ENCODE data around the gene RHOBTB3. TPM values are rescaled to one million over a fixed set of nuclear protein-coding genes. Genes with fewer than 3 reads are reported as not detected.
A peak's percentile ranks its signal among the peaks of the same experiment; 100 is the strongest.

Gene RHOBTB3
- total RNA-seq, 4 donors from 2014 or later: 31.0 to 74.2 (median 46.3) TPM

DNA sequence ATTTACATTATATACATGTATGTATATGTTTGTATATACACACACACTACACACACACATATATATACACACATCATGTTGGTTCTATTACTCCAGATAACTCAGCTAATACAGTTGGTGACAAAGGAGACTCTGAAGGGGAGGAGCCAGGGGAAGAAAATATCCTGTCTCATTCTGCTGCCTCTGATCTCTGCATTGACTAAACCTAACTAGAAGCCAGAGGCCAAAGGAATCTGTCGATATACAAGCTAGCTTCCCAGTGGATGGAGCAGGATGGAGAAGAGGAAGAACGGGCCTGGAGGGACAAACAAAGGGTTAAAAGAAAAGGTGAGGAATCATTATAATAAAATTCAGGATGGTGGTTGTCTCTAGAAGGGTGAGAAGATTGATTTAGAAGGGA, 13.7 kb upstream of the RHOBTB3 start:
- H3K9me3 ChIP-seq: no peaks in the 10 kb centered on the region
- H3K4me3 ChIP-seq: no peak overlapping the region
- no peaks in the 10 kb centered on the region for H3K36me3 ChIP-seq
- no peak overlapping the region for H3K27ac ChIP-seq
- H3K4me1 ChIP-seq: no peaks in the 10 kb centered on the region
- TF ChIP-seq POLR2AphosphoS5 (IDR thresholded peaks at IDR 0.05) (no peak), EP300 (IDR thresholded peaks at IDR 0.05) (no peak), POLR2A (IDR thresholded peaks at IDR 0.05) (no peak)
- TF ChIP-seq, protein P1, sequence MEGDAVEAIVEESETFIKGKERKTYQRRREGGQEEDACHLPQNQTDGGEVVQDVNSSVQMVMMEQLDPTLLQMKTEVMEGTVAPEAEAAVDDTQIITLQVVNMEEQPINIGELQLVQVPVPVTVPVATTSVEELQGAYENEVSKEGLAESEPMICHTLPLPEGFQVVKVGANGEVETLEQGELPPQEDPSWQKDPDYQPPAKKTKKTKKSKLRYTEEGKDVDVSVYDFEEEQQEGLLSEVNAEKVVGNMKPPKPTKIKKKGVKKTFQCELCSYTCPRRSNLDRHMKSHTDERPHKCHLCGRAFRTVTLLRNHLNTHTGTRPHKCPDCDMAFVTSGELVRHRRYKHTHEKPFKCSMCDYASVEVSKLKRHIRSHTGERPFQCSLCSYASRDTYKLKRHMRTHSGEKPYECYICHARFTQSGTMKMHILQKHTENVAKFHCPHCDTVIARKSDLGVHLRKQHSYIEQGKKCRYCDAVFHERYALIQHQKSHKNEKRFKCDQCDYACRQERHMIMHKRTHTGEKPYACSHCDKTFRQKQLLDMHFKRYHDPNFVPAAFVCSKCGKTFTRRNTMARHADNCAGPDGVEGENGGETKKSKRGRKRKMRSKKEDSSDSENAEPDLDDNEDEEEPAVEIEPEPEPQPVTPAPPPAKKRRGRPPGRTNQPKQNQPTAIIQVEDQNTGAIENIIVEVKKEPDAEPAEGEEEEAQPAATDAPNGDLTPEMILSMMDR (IDR thresholded peaks at IDR 0.05): no peak
- no peaks in the 10 kb centered on the region for H3K27me3 ChIP-seq
- 84% methylated on average over 2 of the region's 2 CpGs for WGBS
- no peak for DNase-seq (ENCODE audit: low spot score in 2 of 2)

DNA sequence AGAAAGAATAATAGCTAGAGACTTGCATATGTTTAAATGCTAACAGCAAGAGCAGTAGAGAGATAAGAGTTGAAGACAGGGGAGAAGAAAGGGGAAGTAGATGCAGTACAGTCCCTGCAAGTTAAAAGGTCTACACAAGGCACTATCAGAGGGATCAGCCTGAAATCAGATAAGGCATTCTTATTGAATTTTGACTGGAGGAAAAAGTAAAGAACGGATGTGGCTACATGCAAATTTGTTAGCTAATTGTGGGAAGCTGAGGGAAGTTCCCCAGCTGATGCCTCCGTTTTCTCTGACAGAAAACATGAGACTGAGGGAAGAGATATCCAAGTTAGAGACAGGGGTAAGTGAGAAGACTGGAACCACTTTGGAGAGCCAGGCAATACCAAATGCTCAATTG, 12.9 kb upstream of the RHOBTB3 start:
- no peak for DNase-seq (ENCODE audit: low spot score in 2 of 2)
- Histone ChIP-seq H3K9me3 (no peaks in the 10 kb centered on the region), H3K27ac (no peak overlapping the region), H3K27me3 (no peaks in the 10 kb centered on the region), H3K36me3 (no peaks in the 10 kb centered on the region), H3K4me3 (no peak overlapping the region), H3K4me1 (no peaks in the 10 kb centered on the region)
- TF ChIP-seq POLR2AphosphoS5 (IDR thresholded peaks at IDR 0.05): no peak
- TF ChIP-seq POLR2A (IDR thresholded peaks at IDR 0.05): no peak
- no peak for TF ChIP-seq EP300 (IDR thresholded peaks at IDR 0.05)
- TF ChIP-seq, protein P1 (IDR thresholded peaks at IDR 0.05): no peak
- 43% methylated on average over 2 of the region's 2 CpGs for WGBS

DNA sequence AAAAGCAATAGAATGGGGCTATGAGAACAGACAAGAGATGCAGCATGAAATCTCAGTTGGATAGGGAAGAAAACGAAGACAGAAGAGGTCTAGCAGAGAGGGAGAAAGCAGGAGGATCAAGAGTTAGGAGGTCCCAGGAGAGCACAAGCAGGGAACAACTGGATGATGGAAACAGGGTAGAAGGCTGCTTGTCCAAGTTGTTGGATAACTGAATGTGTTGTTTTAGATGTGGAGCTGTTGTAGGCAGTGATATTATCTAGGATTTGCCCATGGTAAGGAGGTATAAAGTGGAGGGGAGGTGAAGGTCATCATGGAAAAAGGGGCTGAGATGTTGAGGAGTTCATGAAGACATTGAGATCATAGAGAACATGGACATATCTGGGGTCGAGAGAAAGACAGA, 12.4 kb upstream of the RHOBTB3 start:
- H3K36me3 ChIP-seq: no peaks in the 10 kb centered on the region
- DNase-seq (ENCODE audit: low spot score in 2 of 2): no peak

DNA sequence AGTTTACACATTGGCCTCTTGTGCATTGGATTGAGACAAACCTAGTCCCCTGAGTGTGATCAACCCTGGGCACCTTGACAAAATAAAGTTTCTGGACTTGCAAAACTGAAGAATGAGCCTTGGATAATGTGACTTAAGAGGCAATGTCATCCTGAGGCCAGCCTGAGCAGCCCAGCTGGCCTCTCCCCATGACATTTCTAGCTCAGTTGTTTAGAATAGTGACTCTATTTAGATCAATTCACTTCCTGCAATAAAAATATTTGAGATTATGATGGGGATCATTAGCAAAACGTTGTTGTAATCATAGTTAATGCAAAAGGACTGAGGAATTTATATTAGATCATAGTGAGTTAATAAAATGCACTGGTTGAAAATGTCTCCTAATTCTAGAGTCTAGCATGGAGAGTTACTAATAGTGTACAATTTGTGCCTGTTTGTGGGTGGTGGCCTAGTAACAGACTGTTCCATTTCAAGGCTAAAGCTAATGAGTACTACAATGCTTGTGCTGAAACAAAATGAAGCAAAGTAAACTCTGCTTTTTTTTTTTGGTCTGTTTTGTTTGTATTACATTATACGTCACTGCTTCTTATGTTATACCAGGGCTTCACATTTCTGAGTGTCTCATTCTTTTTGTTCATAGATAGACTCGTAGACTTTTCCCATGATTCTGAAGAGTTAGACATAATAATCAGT, 10.9 kb upstream of the RHOBTB3 start:
- 64% methylated on average over 3 of the region's 3 CpGs for WGBS
- TF ChIP-seq EP300 (IDR thresholded peaks at IDR 0.05) (no peak), POLR2A (IDR thresholded peaks at IDR 0.05) (no peak)
- TF ChIP-seq, protein P1 (IDR thresholded peaks at IDR 0.05): no peak
- Histone ChIP-seq H3K27me3 (no peaks in the 10 kb centered on the region), H3K4me1 (no peaks in the 10 kb centered on the region), H3K27ac (peak overlapping the region; percentile 35), H3K9me3 (no peaks in the 10 kb centered on the region), H3K36me3 (no peaks in the 10 kb centered on the region), H3K4me3 (no peak overlapping the region)
- no peak for DNase-seq (ENCODE audit: low spot score in 2 of 2)

More for the DNA sequence above, 12.4 kb upstream of the RHOBTB3 start:
- Histone ChIP-seq H3K9me3 (no peaks in the 10 kb centered on the region), H3K4me3 (no peak overlapping the region), H3K27me3 (no peaks in the 10 kb centered on the region), H3K4me1 (no peaks in the 10 kb centered on the region), H3K27ac (no peak overlapping the region)
- TF ChIP-seq, protein P1 (IDR thresholded peaks at IDR 0.05): no peak
- TF ChIP-seq POLR2AphosphoS5 (IDR thresholded peaks at IDR 0.05): no peak
- TF ChIP-seq POLR2A (IDR thresholded peaks at IDR 0.05): no peak
- no peak for TF ChIP-seq EP300 (IDR thresholded peaks at IDR 0.05)
- 91% methylated on average over 2 of the region's 2 CpGs for WGBS

DNA sequence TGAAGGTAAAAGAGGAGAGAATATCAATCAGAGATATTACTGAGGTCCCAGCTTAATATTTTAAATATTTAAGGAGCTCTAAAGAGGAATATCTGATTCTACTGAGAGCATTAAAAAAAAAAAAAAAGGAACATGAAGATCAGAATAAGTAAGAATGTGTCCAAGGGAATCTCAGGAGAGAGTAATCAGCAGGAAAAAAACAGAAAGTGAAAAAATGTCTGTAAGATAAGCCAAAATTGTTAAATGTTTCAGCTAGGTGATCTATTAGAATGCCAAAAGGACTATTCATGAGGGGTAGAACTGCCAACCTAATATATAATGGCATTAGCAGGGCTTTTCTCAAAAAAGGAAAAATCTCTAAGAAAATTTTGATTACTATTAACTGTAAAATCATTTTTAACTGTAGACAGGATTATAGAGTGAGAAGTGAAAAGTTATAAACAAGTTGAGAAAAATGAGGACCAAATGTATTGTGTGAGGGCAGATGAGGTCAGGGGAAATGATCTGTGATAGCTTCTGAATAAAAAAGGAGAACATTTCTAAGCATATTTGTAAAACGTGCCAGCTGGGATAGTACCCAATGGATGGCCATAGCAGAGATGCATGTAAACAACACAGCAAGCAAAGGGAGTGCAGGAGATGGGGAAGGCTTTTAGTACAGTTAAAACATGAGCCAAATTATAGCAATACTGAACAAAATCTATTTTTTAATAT, 9.4 kb upstream of the RHOBTB3 start:
- DNase-seq (ENCODE audit: low spot score in 2 of 2): no peak
- H3K4me1 ChIP-seq: peaks cover 6% of the 10 kb centered on the region
- TF ChIP-seq, protein P1 (IDR thresholded peaks at IDR 0.05): no peak
- TF ChIP-seq POLR2A (IDR thresholded peaks at IDR 0.05) (no peak), EP300 (IDR thresholded peaks at IDR 0.05) (no peak), POLR2AphosphoS5 (IDR thresholded peaks at IDR 0.05) (no peak)
- H3K27ac ChIP-seq: no peak overlapping the region
- H3K36me3 ChIP-seq: no peaks in the 10 kb centered on the region
- H3K4me3 ChIP-seq: no peak overlapping the region
- no peaks in the 10 kb centered on the region for H3K9me3 ChIP-seq
- H3K27me3 ChIP-seq: no peaks in the 10 kb centered on the region
- WGBS: 30% methylated on average over 1 of the region's 1 CpG

All from suprapubic skin (tissue), 4 donors.